Measurements from ENCODE around the gene LOXHD1. TPM values are rescaled to one million over a fixed set of nuclear protein-coding genes. Genes with fewer than 3 reads are reported as not detected.
A peak's percentile ranks its signal among the peaks of the same experiment; 100 is the strongest.

LOXHD1 gene
- total RNA-seq, 6 donors from 2014 or later: 0.30 to 7.3 (median 1.00) TPM

GRCh38 chr18:46559296-46559695 lies 97.7 kb downstream of the LOXHD1 start:
- 94 to 98% methylated on average over 7 to 9 of the region's 9 CpGs for WGBS, 2 donors
- no peaks in the 10 kb centered on the region for H3K36me3 ChIP-seq
- TF ChIP-seq POLR2AphosphoS5 (IDR thresholded peaks at IDR 0.05) (no peak), EP300 (IDR thresholded peaks at IDR 0.05) (no peak), POLR2A (IDR thresholded peaks at IDR 0.05) (no peak), CTCF (IDR thresholded peaks at IDR 0.05) (no peak)
- no peaks in the 10 kb centered on the region for H3K9me3 ChIP-seq
- no peaks in the 10 kb centered on the region for H3K27me3 ChIP-seq
- no peak overlapping the region for H3K4me3 ChIP-seq
- DNase-seq: no peak
- no peak overlapping the region for H3K27ac ChIP-seq
- no peak for ATAC-seq (ENCODE audit: low FRiP score in 2 of 2)
- H3K4me1 ChIP-seq: peaks cover 0 to 3% (median 0%) of the 10 kb centered on the region in 4 donors

- Histone ChIP-seq H3K9me3 (no peaks in the 10 kb centered on the region), H3K4me3 (no peak overlapping the region), H3K4me1 (no peaks in the 10 kb centered on the region), H3K27ac (no peak overlapping the region), H3K27me3 (no peaks in the 10 kb centered on the region), H3K36me3 (no peaks in the 10 kb centered on the region)
- TF ChIP-seq POLR2A (IDR thresholded peaks at IDR 0.05): no peak
- no peak for TF ChIP-seq POLR2AphosphoS5 (IDR thresholded peaks at IDR 0.05)
- TF ChIP-seq CTCF (IDR thresholded peaks at IDR 0.05): no peak
- TF ChIP-seq EP300 (IDR thresholded peaks at IDR 0.05): no peak
- DNase-seq: no peak
- WGBS, 2 donors: 88 to 90% methylated on average over 10 of the region's 10 CpGs
- no peak for ATAC-seq (ENCODE audit: low FRiP score in 2 of 2)
Observed at GRCh38 chr18:46556590-46557206, 100.3 kb downstream of the LOXHD1 start.

GRCh38 chr18:46555724-46556123 lies 101.3 kb downstream of the LOXHD1 start:
- Histone ChIP-seq H3K9me3 (no peaks in the 10 kb centered on the region), H3K4me1 (no peaks in the 10 kb centered on the region), H3K4me3 (no peak overlapping the region), H3K27ac (no peak overlapping the region), H3K27me3 (no peaks in the 10 kb centered on the region), H3K36me3 (no peaks in the 10 kb centered on the region)
- TF ChIP-seq POLR2AphosphoS5 (IDR thresholded peaks at IDR 0.05) (no peak), EP300 (IDR thresholded peaks at IDR 0.05) (no peak), CTCF (IDR thresholded peaks at IDR 0.05) (peak in 4 of 6 experiments; percentile 42 to 59 (median 54)), POLR2A (IDR thresholded peaks at IDR 0.05) (no peak)
- ATAC-seq (ENCODE audit: low FRiP score in 2 of 2) (no peak), DNase-seq (no peak)
- WGBS, 2 donors: 56 to 63% methylated on average over 4 of the region's 4 CpGs

GRCh38 chr18:46555213-46555612 lies 101.8 kb downstream of the LOXHD1 start:
- H3K36me3 ChIP-seq: no peaks in the 10 kb centered on the region
- H3K4me1 ChIP-seq: no peaks in the 10 kb centered on the region
- no peak overlapping the region for H3K4me3 ChIP-seq
- H3K9me3 ChIP-seq: no peaks in the 10 kb centered on the region
- no peak overlapping the region for H3K27ac ChIP-seq
- no peaks in the 10 kb centered on the region for H3K27me3 ChIP-seq
- 59 to 61% methylated on average over 2 of the region's 2 CpGs for WGBS, 2 donors
- ATAC-seq (ENCODE audit: low FRiP score in 2 of 2) (no peak), DNase-seq (no peak)
- no peak for TF ChIP-seq POLR2A (IDR thresholded peaks at IDR 0.05)
- no peak for TF ChIP-seq EP300 (IDR thresholded peaks at IDR 0.05)
- no peak for TF ChIP-seq POLR2AphosphoS5 (IDR thresholded peaks at IDR 0.05)

GRCh38 chr18:46554406-46555080 lies 102.5 kb downstream of the LOXHD1 start:
- WGBS, 2 donors: 91% methylated on average over 2 of the region's 2 CpGs
- DNase-seq (no peak), ATAC-seq (ENCODE audit: low FRiP score in 2 of 2) (no peak)

More at GRCh38 chr18:46554406-46555080, 102.5 kb downstream of the LOXHD1 start:
- Histone ChIP-seq H3K27ac (no peak overlapping the region), H3K27me3 (no peaks in the 10 kb centered on the region), H3K4me3 (no peak overlapping the region), H3K36me3 (no peaks in the 10 kb centered on the region), H3K9me3 (no peaks in the 10 kb centered on the region), H3K4me1 (no peaks in the 10 kb centered on the region)
- no peak for TF ChIP-seq POLR2A (IDR thresholded peaks at IDR 0.05)
- TF ChIP-seq POLR2AphosphoS5 (IDR thresholded peaks at IDR 0.05): no peak
- no peak for TF ChIP-seq EP300 (IDR thresholded peaks at IDR 0.05)
- no peak for TF ChIP-seq CTCF (IDR thresholded peaks at IDR 0.05)
